ENCODE measurements around the gene FAM83B.

Gene FAM83B

DNA sequence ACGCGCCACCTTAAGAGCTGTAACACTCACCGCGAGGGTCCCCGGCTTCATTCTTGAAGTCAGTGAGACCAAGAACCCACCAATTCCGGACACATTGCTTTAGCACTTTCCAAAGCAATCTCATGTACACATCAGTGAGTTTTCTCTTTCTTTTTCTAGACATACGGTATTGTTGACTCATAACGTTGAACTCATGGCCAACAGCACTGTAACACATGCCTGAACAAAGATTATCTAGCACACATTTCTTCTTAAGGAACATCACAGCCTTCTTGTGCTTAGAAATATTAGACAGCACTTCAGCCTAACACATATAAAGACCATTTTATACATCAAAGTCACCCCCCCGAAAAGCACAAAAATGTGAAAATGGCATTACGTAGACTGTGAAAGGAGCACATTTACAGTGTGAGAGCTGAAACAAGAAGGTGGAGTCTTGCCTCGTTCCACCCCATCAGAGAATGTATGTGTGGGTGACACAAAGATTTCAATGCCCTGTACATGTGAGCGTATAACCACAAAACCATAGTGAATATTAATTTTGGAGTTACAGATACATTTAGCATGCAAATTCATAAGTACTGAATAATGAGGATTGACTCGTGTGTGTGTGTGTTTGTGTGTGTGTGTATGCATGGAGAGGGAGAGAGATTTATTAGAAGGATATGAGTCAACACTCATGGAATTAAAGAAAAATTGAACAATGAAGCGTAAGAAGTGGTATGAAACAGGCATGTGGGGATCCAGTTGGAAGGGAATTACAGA is 134.1 kb downstream of the FAM83B start:
- no peak for DNase-seq (ENCODE audit: low read depth)

DNA sequence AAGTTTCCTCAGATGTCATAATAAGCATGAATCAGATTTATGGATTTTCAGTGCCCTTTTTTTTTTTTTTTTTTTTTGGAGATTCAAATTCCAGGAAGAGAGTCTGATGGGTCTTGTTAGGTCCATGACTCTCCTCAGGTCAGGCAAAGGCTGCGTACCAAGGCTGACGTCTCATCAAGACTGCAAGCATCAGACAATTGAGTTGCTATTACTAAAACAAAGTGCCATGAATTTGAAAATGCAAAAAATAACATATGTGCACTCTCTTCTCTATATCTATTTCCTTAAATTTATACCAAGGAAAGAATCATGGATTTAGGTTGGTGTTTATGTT is 134.7 kb downstream of the FAM83B start:
- DNase-seq (ENCODE audit: low read depth): no peak

DNA sequence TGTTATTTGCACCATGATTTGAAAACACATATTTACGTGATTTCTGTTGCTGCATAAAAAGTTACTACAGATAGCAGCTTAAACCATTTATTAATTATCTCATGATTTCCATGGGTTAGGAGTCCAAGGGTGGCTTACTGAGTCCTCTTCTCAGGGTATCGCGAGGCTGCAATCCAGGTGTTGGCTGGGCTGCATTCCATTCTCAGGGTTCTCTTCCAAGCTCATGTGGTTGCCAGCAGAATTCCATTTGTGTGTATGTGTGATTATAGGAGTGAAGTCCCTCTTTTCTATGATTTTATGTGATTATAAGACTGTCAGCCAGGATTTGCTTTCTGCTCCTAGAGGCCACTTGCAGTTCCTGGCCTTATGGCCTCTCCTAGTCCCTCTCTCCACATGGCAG is 135.1 kb downstream of the FAM83B start:
- DNase-seq (ENCODE audit: low read depth): no peak

DNA sequence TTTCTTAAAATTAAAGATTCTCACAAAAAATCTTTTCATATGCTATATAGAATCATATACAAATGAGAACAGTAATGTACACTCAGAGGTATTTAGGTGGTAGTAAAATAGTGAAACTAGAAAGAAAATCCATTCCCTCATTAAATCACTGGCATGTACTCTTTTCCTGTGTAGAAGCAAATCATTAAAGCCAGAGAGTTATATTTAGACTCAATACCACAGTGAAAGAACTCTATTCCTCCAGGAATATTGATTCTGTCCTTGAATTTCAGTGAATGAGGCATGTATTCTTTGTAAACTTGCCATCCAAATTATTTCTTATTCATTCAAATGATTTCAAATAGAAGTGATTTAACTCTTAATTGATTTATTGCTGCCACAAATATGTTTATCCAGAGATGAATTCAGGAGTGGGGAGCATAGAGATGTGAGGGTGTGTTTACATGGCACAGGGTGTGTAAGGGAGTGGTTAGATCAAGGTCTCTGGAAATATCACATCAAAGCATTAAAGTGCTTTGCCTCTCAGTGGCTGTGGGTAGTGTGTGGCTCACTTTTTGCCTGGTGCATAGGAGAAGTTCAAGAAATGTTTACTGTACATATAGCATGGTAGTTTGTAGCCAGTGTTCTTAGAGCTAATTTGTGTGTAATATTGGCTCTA is 141.2 kb downstream of the FAM83B start:
- DNase-seq (ENCODE audit: low read depth): no peak

DNA sequence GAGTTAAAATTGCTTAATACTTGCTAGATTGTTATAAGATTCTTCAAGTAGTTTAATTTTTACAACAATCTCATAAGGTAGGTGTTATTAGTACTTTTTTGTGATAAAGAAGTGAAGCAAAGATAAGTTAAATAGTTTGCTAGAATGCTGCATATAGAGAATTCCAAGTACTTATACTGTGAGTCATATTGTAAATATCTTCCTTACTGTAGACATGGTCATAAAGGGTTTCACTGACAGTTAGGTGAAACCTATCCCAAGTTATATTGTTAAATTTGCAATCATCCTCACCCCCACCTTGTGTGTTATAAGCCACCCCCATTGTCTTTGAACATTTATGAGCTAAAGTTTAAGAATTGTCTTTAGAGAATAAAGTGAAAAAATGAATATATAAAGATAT is 142.0 kb downstream of the FAM83B start:
- no peak for DNase-seq (ENCODE audit: low read depth)

DNA sequence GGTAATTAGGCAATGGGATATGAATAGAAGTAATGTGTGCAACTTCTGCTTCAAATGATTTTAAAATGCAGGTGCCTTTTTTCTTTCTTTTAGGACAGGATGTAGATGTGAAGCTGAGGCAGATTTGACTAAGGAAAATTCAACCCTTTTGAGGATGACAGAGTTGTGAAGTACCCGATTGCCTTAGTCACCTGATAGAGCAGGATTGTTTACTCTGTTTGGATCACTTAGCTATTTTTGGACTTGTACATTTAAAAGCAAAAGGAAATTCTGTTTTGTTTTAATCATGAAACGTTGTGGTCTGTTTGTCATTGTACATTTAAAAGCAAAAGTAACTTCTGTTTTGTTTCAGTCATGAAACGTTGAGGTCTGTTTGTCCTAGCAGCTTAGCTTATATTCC is 143.4 kb downstream of the FAM83B start:
- DNase-seq (ENCODE audit: low read depth): no peak

Data from fibroblast of the conjunctiva (primary cell).